ENCODE measurements around the gene AGPAT4. TPM values are rescaled to one million over a fixed set of nuclear protein-coding genes. Genes with fewer than 3 reads are reported as not detected.

Gene AGPAT4
- total and polyA plus RNA-seq, 2 of the 4 experiments (the other 2 are of a cell fraction): 3.6 to 3.8 TPM

DNA sequence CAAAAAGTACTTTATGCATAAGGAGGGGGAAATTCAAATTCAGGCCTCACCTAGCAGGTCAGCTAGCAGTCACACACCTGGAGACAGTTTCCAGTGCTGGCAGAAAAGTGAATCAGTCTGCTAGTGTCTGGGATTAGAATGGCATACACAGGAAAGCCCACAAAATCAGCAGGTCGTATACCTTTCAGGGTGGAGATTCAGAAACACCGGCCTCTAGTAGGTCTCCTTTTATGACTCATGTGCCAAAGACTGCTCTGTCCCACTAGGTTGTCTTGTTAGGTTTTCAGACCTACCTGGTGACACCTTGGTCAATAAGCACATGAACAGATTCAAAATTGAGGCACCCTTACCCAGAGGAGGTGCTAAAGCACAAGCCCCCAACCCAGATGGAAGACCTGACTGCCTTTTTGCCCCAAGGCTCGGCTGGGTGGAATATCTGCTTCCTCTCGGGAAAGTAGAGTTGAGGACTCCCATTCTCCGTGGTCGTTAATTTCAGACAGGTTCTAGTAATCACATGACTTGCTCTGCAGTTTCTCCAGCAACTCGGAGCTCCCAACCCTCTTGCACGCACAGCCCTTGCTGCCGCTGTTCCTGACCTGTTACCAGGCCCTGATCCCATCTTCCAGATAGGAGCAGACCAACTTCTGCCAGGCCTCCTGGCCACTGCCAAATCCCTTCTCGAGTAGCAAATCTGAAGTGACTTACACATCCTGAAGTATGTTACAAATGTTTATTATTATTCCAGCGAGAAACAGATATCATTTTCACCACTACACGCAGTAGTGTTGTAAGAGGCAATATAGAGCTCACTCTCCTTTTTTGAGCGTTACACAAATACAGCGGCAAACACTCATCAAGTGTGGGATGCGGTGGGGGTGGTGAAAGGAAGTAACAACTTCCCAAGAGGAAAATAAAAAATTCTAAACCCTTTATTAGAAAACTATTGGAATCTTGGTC is 46.6 kb downstream of the AGPAT4 start:
- Histone ChIP-seq H4K20me1 (ENCODE audit: insufficient read depth, low read length) (no peaks in the 10 kb centered on the region), H2BK120ac (ENCODE audit: low read depth, low read length) (no peak overlapping the region), H3K14ac (replicated peaks; ENCODE audit: low read depth, low read length) (no peak overlapping the region), H4K8ac (ENCODE audit: low read depth in 2 of 2, low read length in 2 of 2) (no peak overlapping the region), H3K27ac (ENCODE audit: insufficient read depth, low read length) (no peak overlapping the region), H2AK5ac (ENCODE audit: low read depth, low read length) (peak overlapping the region; percentile 25; the same call in 1 of the 2 replicates), H3K9me3 (ENCODE audit: control insufficient read depth, insufficient read depth, low read length) (no peaks in the 10 kb centered on the region), H3K18ac (ENCODE audit: low read depth, low read length) (no peak overlapping the region), H2BK15ac (ENCODE audit: low read depth, low read length) (no peak overlapping the region), H2AFZ (replicated peaks; ENCODE audit: low read length, poor library complexity) (no peak overlapping the region), H3K9me1 (ENCODE audit: insufficient read depth, low read length) (peaks cover 11% of the 10 kb centered on the region), H2AK9ac (replicated peaks; ENCODE audit: low read depth, low read length, poor library complexity) (no peak overlapping the region), H3K4me3 (ENCODE audit: insufficient read depth, low read depth, low read length) (no peak overlapping the region), H3K4me1 (ENCODE audit: control insufficient read depth, insufficient read depth, low read length) (peaks cover 22% of the 10 kb centered on the region), H3K79me1 (ENCODE audit: low read depth in 1 of 2, low read length in 2 of 2) (peaks cover 8 to 19% of the 10 kb centered on the region in 2 experiments), H3K4me2 (ENCODE audit: low read depth, low read length) (no peak overlapping the region; the same call in 1 of the 2 replicates), H2BK20ac (ENCODE audit: low read depth, low read length) (no peak overlapping the region), H4K5ac (ENCODE audit: low read depth, low read length) (no peak overlapping the region), H3K36me3 (ENCODE audit: control insufficient read depth, insufficient read depth, low read length) (no peaks in the 10 kb centered on the region), H2BK5ac (ENCODE audit: low read depth, low read length, poor library complexity, severe bottlenecking) (no peak overlapping the region), H3K9ac (ENCODE audit: low read depth, low read length) (no peak overlapping the region; the same call in 1 of the 2 replicates), H4K91ac (ENCODE audit: insufficient read depth, low read depth, low read length) (no peak overlapping the region; the same call in 1 of the 2 replicates), H3K4ac (ENCODE audit: low read depth, low read length) (no peak overlapping the region), H3K23ac (ENCODE audit: low read depth, low read length) (no peak overlapping the region), H3K56ac (ENCODE audit: extremely low read depth, insufficient read depth, low read length) (no peak overlapping the region), H3K27me3 (ENCODE audit: control insufficient read depth, insufficient read depth, low read length) (no peaks in the 10 kb centered on the region)
- peak; percentile 44; the same call in 1 of the 2 replicates for TF ChIP-seq CEBPB (IDR thresholded peaks at IDR 0.05; ENCODE audit: low read depth, low read length)
- TF ChIP-seq FOS (IDR thresholded peaks at IDR 0.05; ENCODE audit: low read depth, low read length): no peak
- DNase-seq (peak; percentile 76), ATAC-seq (ENCODE audit: low read depth) (peak; percentile 28)
- ChIA-PET CTCF (interaction anchor here (1.0 kb wide), 2 partner anchors 12 to 15 kb away, joined by 3 to 5 read pairs; no protein-coding TSS in a partner anchor), POLR2A (ENCODE audit: unreplicated experiment) (no interaction called here)
- intact Hi-C loops (cut with micrococcal nuclease): no loop called here
- no TSS peak for BruUV-seq (replicated peaks)
- in situ Hi-C loops (cut with MboI; ENCODE audit: low sequenced_read_pairs): no loop called here
- WGBS, 2 experiments (ENCODE audit: extremely low coverage in 2 of 2, insufficient read length in 1 of 2): 80% methylated on average over 1 of the region's 15 CpGs; no CpG with 5 or more reads in 1 of the 2 experiments
- dilution Hi-C loops (cut with HindIII; ENCODE audit: low sequenced_read_pairs, unreplicated experiment): no loop called here
